Measurements from ENCODE around the gene RGS19. TPM values are rescaled to one million over a fixed set of nuclear protein-coding genes. Genes with fewer than 3 reads are reported as not detected.

The RGS19 gene
- total RNA-seq, 1 experiment from 2014 or later = 16.4 TPM

GRCh38 chr20:64052326-64052722, 27.0 kb downstream of the RGS19 start:
- BruUV-seq (replicated peaks) = no TSS peak
- CTCF ChIA-PET = no interaction called here
- Histone ChIP-seq H3K36me3 (ENCODE audit: insufficient read depth, low read length, poor library complexity, severe bottlenecking) (no peaks in the 10 kb centered on the region), H3K27ac (ENCODE audit: low read depth, low read length, poor library complexity, severe bottlenecking) (no peak overlapping the region), H3K4me3 (ENCODE audit: low read depth, low read length, poor library complexity, severe bottlenecking) (no peak overlapping the region), H3K27me3 (replicated peaks; ENCODE audit: insufficient read depth, low read depth, low read length, poor library complexity) (peaks cover 9% of the 10 kb centered on the region), H3K4me1 (ENCODE audit: insufficient read depth, low read length, poor library complexity, severe bottlenecking) (peaks cover 13% of the 10 kb centered on the region), H3K9me3 (ENCODE audit: low read depth, low read length, poor library complexity, severe bottlenecking) (no peaks in the 10 kb centered on the region)
- TF ChIP-seq CTCF (conservative IDR thresholded peaks at IDR 0.05; ENCODE audit: low read depth, low read length) = no peak
- no peak for TF ChIP-seq EZH2 (IDR thresholded peaks at IDR 0.05; ENCODE audit: borderline replicate concordance, low read depth, low read length, poor library complexity, severe bottlenecking)
- no peak for DNase-seq (ENCODE audit: low spot score)
- POLR2A ChIA-PET (ENCODE audit: low non-redundant PET) = no interaction called here
- intact Hi-C loops (cut with micrococcal nuclease; ENCODE audit: unreplicated experiment) = no loop called here

- ChIA-PET POLR2A (ENCODE audit: low non-redundant PET) (no interaction called here), CTCF (no interaction called here)
- no TSS peak for BruUV-seq (replicated peaks)
- H3K27ac ChIP-seq (ENCODE audit: low read depth, low read length, poor library complexity, severe bottlenecking) = no peak overlapping the region
- peaks cover 9% of the 10 kb centered on the region for H3K27me3 ChIP-seq (replicated peaks; ENCODE audit: insufficient read depth, low read depth, low read length, poor library complexity)
- intact Hi-C loops (cut with micrococcal nuclease; ENCODE audit: unreplicated experiment) = no loop called here
- no peaks in the 10 kb centered on the region for H3K36me3 ChIP-seq (ENCODE audit: insufficient read depth, low read length, poor library complexity, severe bottlenecking)
- H3K4me1 ChIP-seq (ENCODE audit: insufficient read depth, low read length, poor library complexity, severe bottlenecking) = peaks cover 13% of the 10 kb centered on the region
- no peak for DNase-seq (ENCODE audit: low spot score)
- H3K9me3 ChIP-seq (ENCODE audit: low read depth, low read length, poor library complexity, severe bottlenecking) = no peaks in the 10 kb centered on the region
- TF ChIP-seq CTCF (conservative IDR thresholded peaks at IDR 0.05; ENCODE audit: low read depth, low read length) (no peak), EZH2 (IDR thresholded peaks at IDR 0.05; ENCODE audit: borderline replicate concordance, low read depth, low read length, poor library complexity, severe bottlenecking) (no peak)
- H3K4me3 ChIP-seq (ENCODE audit: low read depth, low read length, poor library complexity, severe bottlenecking) = no peak overlapping the region
Observed at GRCh38 chr20:64051561-64052325, 27.6 kb downstream of the RGS19 start.

- intact Hi-C loops (cut with micrococcal nuclease; ENCODE audit: unreplicated experiment) = no loop called here
- no peaks in the 10 kb centered on the region for H3K36me3 ChIP-seq (ENCODE audit: insufficient read depth, low read length, poor library complexity, severe bottlenecking)
- ChIA-PET CTCF (no interaction called here), POLR2A (ENCODE audit: low non-redundant PET) (no interaction called here)
- TF ChIP-seq CTCF (conservative IDR thresholded peaks at IDR 0.05; ENCODE audit: low read depth, low read length) (no peak), EZH2 (IDR thresholded peaks at IDR 0.05; ENCODE audit: borderline replicate concordance, low read depth, low read length, poor library complexity, severe bottlenecking) (no peak)
- no peak overlapping the region for H3K27ac ChIP-seq (ENCODE audit: low read depth, low read length, poor library complexity, severe bottlenecking)
- no peak overlapping the region for H3K4me3 ChIP-seq (ENCODE audit: low read depth, low read length, poor library complexity, severe bottlenecking)
- peaks cover 12% of the 10 kb centered on the region for H3K4me1 ChIP-seq (ENCODE audit: insufficient read depth, low read length, poor library complexity, severe bottlenecking)
- no peaks in the 10 kb centered on the region for H3K9me3 ChIP-seq (ENCODE audit: low read depth, low read length, poor library complexity, severe bottlenecking)
- BruUV-seq (replicated peaks) = no TSS peak
- DNase-seq (ENCODE audit: low spot score) = no peak
- H3K27me3 ChIP-seq (replicated peaks; ENCODE audit: insufficient read depth, low read depth, low read length, poor library complexity) = peaks cover 9% of the 10 kb centered on the region
Observed at GRCh38 chr20:64051033-64051452, 28.3 kb downstream of the RGS19 start.
